Gastroesophageal sphincter (tissue), 4 donors: ENCODE results near the gene ALG1L2. TPM values are rescaled to one million over a fixed set of nuclear protein-coding genes. Genes with fewer than 3 reads are reported as not detected.
"Not testable (repeated sequence)": the region's sequence is repeated elsewhere in the genome, so short reads cannot be mapped to it uniquely, and the experiment has no call there.

Experiments
- ATAC-seq: fragments of 150-250 bp; one replicate; pipeline ENCODE4 v1.9.1; 2016; ENCODE audit warnings: mild to moderate bottlenecking, moderate library complexity
- H3K27ac ChIP-seq, 4 donors: fragments of 200-600 bp; sonication (generic) in 3 of 4; 1 replicate in 3 of 4; 2 replicates in 1 of 4; pipeline ENCODE4 v1.5.1; 2016 to 2019
- H3K27me3 ChIP-seq: fragments of 200-600 bp; sonication (generic); one replicate; pipeline ENCODE4 v1.5.1; 2019
- H3K36me3 ChIP-seq, 2 donors: fragments of 200-600 bp; sonication (generic); one replicate each; pipeline ENCODE4 v1.5.1; 2019; ENCODE audit warnings: control low read depth in 1 of 2
- H3K4me1 ChIP-seq, 3 donors: fragments of 200-600 bp; sonication (generic); 1 replicate in 2 of 3; 2 replicates in 1 of 3; pipeline ENCODE4 v1.5.1; 2016 to 2019; ENCODE audit warnings: control low read depth in 2 of 3
- H3K4me3 ChIP-seq, 2 donors: fragments of 200-600 bp; sonication (generic); one replicate each; pipeline ENCODE4 v1.5.1; 2019; ENCODE audit warnings: mild to moderate bottlenecking in 1 of 2, moderate library complexity in 1 of 2
- H3K9me3 ChIP-seq, 3 donors: fragments of 200-600 bp; sonication (generic); one replicate each; pipeline ENCODE4 v1.5.1; 2017 to 2019; ENCODE audit warnings: control low read depth in 2 of 3
- CTCF ChIP-seq, 4 experiments: fragments of 200-600 bp in 2 of 4; fragments of 450-650 bp in 2 of 4; sonication (generic) in 1 of 4; IDR thresholded peaks; one replicate each; pipeline ENCODE4 v1.5.1; 2017 to 2019; ENCODE audit warnings: antibody characterized with exemption in 4 of 4, mild to moderate bottlenecking in 2 of 4, moderate library complexity in 2 of 4
- POLR2AphosphoS5 ChIP-seq: sonication (generic); formaldehyde crosslinking; IDR thresholded peaks from one replicate; pipeline ENCODE4 v1.6.1; 2017; ENCODE audit warnings: antibody characterized with exemption
- WGBS, 2 donors: methylation state at CpG; one replicate each; pipeline ENCODE4 v1.1.5; 2018; ENCODE audit warnings: low coverage in 1 of 2; 5-methylcytosine and 5-hydroxymethylcytosine counted together
- total RNA-seq, 4 donors: library from RNA; depleted of rRNA; stranded (reverse); fragments of >200 nt; gene quantifications; one replicate each; pipeline ENCODE4 v1.1.0, GENCODE V29; 2016

The ALG1L2 gene
- total RNA-seq, 4 donors from 2014 or later, result not detected

DNA sequence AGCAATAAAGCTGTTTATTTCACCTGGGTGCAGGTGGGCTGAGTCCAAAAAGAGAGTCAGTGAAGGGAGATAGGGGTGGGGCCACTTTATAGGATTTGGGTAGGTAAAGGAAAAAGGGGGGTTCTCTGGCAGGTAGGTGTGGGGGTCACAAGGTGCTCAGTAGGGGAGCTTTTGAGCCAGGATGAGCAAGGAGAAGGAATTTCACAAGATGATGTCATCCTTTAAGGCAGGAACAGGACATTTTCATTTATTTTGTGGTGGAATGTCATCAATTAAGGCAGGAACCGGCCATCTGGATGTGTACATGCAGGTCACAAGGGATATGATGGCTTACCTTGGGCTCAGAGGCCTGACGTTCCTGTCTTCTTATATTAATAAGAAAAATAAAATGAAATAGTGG lies 56.1 kb downstream of the ALG1L2 start:
- not testable (repeated sequence) for H3K4me3 ChIP-seq, H3K36me3 ChIP-seq, H3K4me1 ChIP-seq, H3K9me3 ChIP-seq, ATAC-seq, H3K27ac ChIP-seq, H3K27me3 ChIP-seq
- WGBS, 2 donors, result 61 to 66% methylated on average over 2 of the region's 2 CpGs

GRCh38 chr3:130138992-130139391 lies 57.4 kb downstream of the ALG1L2 start:
- not testable (repeated sequence) for H3K4me1 ChIP-seq, H3K36me3 ChIP-seq, H3K9me3 ChIP-seq, H3K4me3 ChIP-seq, H3K27ac ChIP-seq, H3K27me3 ChIP-seq, ATAC-seq
- WGBS, 2 donors, result 80 to 83% methylated on average over 3 to 5 of the region's 8 CpGs

DNA sequence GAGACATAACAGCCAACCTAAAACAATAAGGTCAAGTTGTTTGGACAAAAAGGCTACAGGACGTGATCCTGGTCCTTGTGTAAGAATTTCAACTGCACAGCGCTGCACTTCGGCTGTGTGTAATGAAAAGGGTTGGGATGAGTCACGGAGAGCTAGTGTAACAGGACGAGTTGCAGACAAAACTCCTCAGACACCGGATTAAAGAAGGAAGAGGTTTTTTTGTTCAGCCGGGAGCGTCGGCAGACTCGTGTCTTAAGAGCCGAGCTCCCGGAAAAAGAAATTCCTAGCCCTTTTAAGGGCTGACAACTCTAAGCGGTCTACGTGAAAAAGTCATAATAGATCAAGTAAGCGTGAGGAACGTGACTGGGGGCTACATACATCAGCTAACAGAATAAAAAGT lies 59.1 kb downstream of the ALG1L2 start:
- H3K27me3 ChIP-seq, ATAC-seq, H3K9me3 ChIP-seq, H3K36me3 ChIP-seq, H3K4me1 ChIP-seq: not testable (repeated sequence)
- peak overlapping the region in 3 of 4 donors; percentile 59 to 71 (median 70) for H3K27ac ChIP-seq
- peak overlapping the region in 1 of 2 donors; percentile 14 for H3K4me3 ChIP-seq
- peak; percentile 11 for TF ChIP-seq POLR2AphosphoS5
- 15 to 17% methylated on average over 14 to 16 of the region's 16 CpGs for WGBS, 2 donors

DNA sequence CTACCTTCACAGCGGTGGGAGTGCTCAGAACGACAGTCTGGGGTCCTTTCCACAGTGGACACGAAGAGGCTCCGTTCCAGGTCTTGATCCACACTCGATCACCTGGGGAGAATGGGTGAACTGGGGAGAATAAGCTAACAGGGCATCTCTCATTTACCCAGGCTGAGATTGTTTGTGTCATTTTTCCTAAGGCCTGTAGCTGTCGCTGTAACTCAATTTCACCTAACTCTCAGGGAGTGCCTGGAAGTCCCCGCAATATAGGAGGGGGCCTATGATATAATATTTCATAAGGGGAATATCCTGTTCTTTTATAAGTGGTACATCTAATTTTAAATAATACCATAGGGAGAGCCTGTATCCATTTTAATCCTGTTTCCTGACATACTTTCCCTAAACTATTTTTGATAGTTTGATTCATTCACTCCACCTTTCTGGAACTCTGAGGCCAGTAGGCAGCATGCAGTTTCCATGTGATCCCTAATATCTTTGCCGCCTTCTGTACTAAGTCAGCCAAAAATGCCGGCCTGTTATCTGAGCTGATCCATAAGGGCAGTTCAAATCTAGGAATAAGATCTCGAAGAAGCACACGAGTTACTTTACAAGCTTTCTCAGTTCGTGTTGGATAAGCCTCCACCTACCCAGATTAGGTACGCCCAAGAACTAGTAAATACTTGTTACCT lies 62.2 kb downstream of the ALG1L2 start:
- 81 to 89% methylated on average over 8 to 9 of the region's 13 CpGs for WGBS, 2 donors
- TF ChIP-seq CTCF (IDR thresholded peaks at IDR 0.05), result peak in 1 of 4 experiments; percentile 33
- H3K4me3 ChIP-seq, H3K36me3 ChIP-seq, H3K27me3 ChIP-seq, H3K4me1 ChIP-seq, H3K9me3 ChIP-seq, ATAC-seq, H3K27ac ChIP-seq: not testable (repeated sequence)

GRCh38 chr3:130144328-130144650 lies 62.7 kb downstream of the ALG1L2 start:
- not testable (repeated sequence) for H3K9me3 ChIP-seq, H3K4me1 ChIP-seq, ATAC-seq, H3K27me3 ChIP-seq, H3K36me3 ChIP-seq, H3K27ac ChIP-seq, H3K4me3 ChIP-seq
- 98% methylated on average over 7 of the region's 9 CpGs; no CpG with 5 or more reads in 1 of the 2 donors for WGBS, 2 donors

DNA sequence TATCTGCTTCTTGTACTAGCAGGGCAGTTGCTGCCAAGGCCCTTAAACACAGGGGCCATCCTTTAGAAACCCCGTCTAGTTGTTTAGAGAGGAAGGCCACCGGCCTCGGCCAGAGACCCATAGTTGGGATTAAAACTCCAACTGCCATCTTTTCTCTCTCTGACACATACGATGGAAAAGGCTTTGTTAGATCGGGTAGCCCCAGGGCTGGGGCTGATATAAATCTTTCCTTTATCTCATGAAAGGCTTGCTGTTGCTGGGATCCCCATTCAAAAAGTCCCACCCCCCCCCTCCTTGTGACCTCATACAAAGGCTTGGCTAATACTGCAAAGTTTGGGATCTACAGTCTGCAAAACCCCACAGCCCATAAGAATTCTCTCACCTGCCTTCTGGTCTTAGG lies 63.8 kb downstream of the ALG1L2 start:
- not testable (repeated sequence) for H3K4me1 ChIP-seq, H3K27ac ChIP-seq, H3K27me3 ChIP-seq, ATAC-seq, H3K9me3 ChIP-seq, H3K4me3 ChIP-seq, H3K36me3 ChIP-seq
- WGBS, 2 donors, result 44% methylated on average over 3 of the region's 5 CpGs; no CpG with 5 or more reads in 1 of the 2 donors

DNA sequence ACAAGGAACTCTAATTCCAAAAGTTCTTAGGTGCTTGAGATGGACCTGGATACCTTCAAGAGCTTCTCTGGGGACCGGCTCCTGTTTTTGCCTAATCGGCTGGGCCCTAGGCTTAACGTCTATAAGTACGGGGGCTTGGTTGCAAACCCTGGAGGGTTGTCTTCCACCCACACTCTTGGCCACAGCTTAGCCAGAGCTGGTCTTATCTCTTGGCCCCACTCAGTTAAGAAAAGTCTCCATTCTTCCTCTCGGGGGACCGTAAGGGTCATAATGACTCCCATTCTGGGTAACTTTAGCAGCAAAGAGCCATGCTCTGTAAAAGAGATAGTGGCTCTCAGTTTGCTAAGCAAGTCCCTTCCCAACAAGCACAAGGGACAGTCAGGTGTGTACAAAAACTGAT lies 64.8 kb downstream of the ALG1L2 start:
- not testable (repeated sequence) for H3K27ac ChIP-seq, ATAC-seq, H3K4me1 ChIP-seq, H3K9me3 ChIP-seq, H3K4me3 ChIP-seq, H3K36me3 ChIP-seq, H3K27me3 ChIP-seq
- WGBS, 2 donors, result 81% methylated on average over 6 of the region's 6 CpGs; no CpG with 5 or more reads in 1 of the 2 donors

Other genes starting within 250 kb of the ALG1L2 start
- gene TMCC1, start 188.1 kb upstream of the ALG1L2 start, total RNA-seq, result 10 to 100 TPM; 20.3 to 32.7 (median 28.1) TPM
- under 1 TPM in 1 of 4 donors, not detected in 3; 0.30 TPM for gene TRH, start 107.1 kb upstream of the ALG1L2 start, total RNA-seq